AG04450 (cell line): ENCODE results near the gene CYS1. TPM values are rescaled to one million over a fixed set of nuclear protein-coding genes. Genes with fewer than 3 reads are reported as not detected.
"Not testable (repeated sequence)": the region's sequence is repeated elsewhere in the genome, so short reads cannot be mapped to it uniquely, and the experiment has no call there.

ENCODE experiments used
- CTCF ChIA-PET: fragments of 300-600, 350-600 bp; formaldehyde crosslinking; extraction: SDS; loops from one replicate; lab custom pipeline; 2022; ENCODE audit warnings: antibody characterized with exemption, inconsistent platforms; lab: Charles Lee
- POLR2A ChIA-PET: fragments of 350-600 bp; formaldehyde crosslinking; extraction: SDS; loops from one replicate; lab custom pipeline; 2021; ENCODE audit warnings: antibody characterized with exemption, inconsistent platforms; lab: Yijun Ruan, JAX
- DNase-seq: peaks from one replicate; pipeline ENCODE4 v3.0.0-alpha.2; 2011; ENCODE audit warnings: low read depth, low spot score
- H3K27ac ChIP-seq: one replicate; pipeline ENCODE4 v1.5.1; 2012; ENCODE audit warnings: low read depth, low read length, control low read depth
- H3K27me3 ChIP-seq: one replicate; pipeline ENCODE4 v1.6.0; 2012; ENCODE audit warnings: low read length; ENCODE audit not compliant: control insufficient read depth, insufficient read depth
- H3K4me3 ChIP-seq: 2 replicates; pipeline ENCODE4 v1.5.1; 2011; ENCODE audit warnings: mild to moderate bottlenecking, low read depth, low read length, control low read depth
- H3K9me3 ChIP-seq: 2 replicates; pipeline ENCODE4 v1.5.1; 2012; ENCODE audit warnings: low read length; ENCODE audit not compliant: control insufficient read depth, insufficient read depth
- polyA plus RNA-seq: library from polyadenylated mRNA; depleted of rRNA; stranded (reverse); fragments of >200 nt; gene quantifications from 2 replicates; pipeline ENCODE4 v1.2.3, GENCODE V29; 2011
- TF ChIP-seq, protein P1 (sequence below): IDR thresholded peaks from 2 replicates; pipeline ENCODE4 v1.5.1; 2011; ENCODE audit warnings: low read depth, low read length, control low read depth, inconsistent platforms

CYS1 gene
- polyA plus RNA-seq, 1 experiment: 0.12 TPM

DNA sequence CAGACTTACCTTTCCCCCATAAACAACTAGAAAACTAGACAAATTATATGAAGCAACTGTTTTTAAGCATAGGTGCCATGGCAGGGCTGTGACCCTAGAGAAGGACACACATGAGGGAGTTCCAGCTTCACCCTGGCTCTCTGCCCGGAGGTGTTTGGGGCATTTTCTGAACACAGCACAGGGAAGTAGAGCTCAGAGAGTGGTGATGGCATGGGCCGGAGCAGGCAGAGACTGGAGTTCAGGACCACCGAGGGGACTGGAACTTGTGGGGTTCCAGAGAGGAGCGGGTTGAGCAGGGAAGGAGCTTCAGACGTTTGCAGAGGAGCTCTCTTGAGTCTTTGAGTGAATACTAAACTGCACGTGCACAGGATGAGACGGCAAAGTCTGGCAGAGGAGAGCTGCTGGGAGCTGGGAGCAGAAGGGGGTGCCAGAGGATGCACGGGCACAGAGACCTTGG lies 63.4 kb downstream of the CYS1 start:
- TF ChIP-seq, protein P1, sequence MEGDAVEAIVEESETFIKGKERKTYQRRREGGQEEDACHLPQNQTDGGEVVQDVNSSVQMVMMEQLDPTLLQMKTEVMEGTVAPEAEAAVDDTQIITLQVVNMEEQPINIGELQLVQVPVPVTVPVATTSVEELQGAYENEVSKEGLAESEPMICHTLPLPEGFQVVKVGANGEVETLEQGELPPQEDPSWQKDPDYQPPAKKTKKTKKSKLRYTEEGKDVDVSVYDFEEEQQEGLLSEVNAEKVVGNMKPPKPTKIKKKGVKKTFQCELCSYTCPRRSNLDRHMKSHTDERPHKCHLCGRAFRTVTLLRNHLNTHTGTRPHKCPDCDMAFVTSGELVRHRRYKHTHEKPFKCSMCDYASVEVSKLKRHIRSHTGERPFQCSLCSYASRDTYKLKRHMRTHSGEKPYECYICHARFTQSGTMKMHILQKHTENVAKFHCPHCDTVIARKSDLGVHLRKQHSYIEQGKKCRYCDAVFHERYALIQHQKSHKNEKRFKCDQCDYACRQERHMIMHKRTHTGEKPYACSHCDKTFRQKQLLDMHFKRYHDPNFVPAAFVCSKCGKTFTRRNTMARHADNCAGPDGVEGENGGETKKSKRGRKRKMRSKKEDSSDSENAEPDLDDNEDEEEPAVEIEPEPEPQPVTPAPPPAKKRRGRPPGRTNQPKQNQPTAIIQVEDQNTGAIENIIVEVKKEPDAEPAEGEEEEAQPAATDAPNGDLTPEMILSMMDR: no peak
- ChIA-PET CTCF (interaction anchor here (1.4 kb wide), 1 partner anchor 33 kb away, joined by 8 read pairs; no protein-coding TSS in a partner anchor), POLR2A (no interaction called here)
- no peak for DNase-seq
- Histone ChIP-seq H3K4me3 (no peak overlapping the region), H3K27ac (no peak overlapping the region), H3K9me3 (peaks cover 56% of the 10 kb centered on the region), H3K27me3 (peaks cover 9% of the 10 kb centered on the region)

DNA sequence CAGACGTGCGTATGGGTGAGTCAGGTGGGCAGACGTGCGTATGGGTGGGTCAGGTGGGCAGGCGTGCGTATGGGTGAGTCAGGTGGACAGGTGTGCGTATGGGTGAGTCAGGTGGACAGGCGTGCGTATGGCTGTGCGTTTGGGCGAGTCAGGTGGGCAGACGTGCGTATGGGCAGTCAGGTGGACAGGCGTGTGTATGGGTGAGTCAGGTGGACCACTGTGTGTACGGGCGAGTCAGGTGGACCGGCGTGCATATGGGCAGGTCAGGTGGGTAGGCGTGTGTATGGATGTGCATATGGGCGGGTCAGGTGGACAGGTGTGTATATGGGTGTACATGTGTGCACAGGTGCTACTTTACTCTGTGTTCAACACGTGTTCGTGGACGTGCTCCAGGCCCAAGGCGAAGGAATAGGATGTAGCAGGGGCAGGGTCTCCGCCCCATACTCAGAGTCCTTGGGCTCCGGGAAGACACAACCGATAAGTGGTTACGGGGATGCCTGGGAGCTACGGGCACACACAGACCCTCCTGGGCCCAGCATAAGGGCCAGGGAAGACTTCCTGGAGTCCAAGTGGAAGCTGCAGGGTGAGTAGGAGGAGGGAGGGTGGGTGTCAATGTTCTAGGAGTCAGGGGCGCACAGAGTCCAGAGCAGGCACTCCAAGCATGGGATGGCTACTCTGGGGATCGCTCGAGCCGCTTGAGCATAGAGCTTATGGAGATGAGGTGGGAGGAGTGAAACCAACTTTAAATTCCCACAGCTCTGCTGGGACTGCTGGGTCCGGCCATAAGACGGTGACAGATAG lies 64.0 kb downstream of the CYS1 start:
- TF ChIP-seq, protein P1: no peak
- no peak overlapping the region for H3K27ac ChIP-seq
- CTCF ChIA-PET: interaction anchor here (1.4 kb wide), 1 partner anchor 32 kb away, joined by 8 read pairs; no protein-coding TSS in a partner anchor

DNA sequence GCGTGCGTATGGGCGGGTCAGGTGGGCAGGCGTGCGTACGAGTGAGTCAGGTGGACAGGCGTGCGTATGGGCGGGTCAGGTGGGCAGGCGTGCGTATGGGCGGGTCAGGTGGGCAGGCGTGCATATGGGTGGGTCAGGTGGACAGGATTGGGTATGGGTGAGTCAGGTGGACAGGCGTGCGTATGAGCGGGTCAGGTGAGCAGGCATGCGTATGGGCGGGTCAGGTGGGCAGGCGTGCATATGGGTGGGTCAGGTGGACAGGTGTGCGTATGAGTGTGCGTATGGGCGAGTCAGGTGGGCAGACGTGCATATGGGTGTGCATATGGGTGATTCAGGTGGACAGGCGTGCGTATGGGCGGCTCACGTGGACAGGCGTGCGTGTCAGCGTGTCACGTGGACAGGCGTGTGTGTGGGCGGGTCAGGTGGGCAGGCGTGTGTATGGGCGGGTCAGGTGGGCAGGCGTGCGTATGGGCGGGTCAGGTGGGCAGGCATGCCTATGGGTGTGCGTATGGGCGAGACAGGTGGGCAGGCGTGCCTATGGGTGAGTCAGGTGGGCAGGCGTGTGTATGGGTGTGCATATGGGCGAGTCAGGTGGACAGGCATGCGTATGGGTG lies 64.7 kb downstream of the CYS1 start:
- POLR2A ChIA-PET, CTCF ChIA-PET, DNase-seq, H3K4me3 ChIP-seq, H3K27ac ChIP-seq, H3K27me3 ChIP-seq: not testable (repeated sequence)
- peaks cover 63% of the 10 kb centered on the region for H3K9me3 ChIP-seq

More for the DNA sequence above, 64.0 kb downstream of the CYS1 start:
- H3K4me3 ChIP-seq: no peak overlapping the region
- H3K27me3 ChIP-seq: peaks cover 3% of the 10 kb centered on the region
- peaks cover 62% of the 10 kb centered on the region for H3K9me3 ChIP-seq
- POLR2A ChIA-PET: no interaction called here
- DNase-seq: no peak

DNA sequence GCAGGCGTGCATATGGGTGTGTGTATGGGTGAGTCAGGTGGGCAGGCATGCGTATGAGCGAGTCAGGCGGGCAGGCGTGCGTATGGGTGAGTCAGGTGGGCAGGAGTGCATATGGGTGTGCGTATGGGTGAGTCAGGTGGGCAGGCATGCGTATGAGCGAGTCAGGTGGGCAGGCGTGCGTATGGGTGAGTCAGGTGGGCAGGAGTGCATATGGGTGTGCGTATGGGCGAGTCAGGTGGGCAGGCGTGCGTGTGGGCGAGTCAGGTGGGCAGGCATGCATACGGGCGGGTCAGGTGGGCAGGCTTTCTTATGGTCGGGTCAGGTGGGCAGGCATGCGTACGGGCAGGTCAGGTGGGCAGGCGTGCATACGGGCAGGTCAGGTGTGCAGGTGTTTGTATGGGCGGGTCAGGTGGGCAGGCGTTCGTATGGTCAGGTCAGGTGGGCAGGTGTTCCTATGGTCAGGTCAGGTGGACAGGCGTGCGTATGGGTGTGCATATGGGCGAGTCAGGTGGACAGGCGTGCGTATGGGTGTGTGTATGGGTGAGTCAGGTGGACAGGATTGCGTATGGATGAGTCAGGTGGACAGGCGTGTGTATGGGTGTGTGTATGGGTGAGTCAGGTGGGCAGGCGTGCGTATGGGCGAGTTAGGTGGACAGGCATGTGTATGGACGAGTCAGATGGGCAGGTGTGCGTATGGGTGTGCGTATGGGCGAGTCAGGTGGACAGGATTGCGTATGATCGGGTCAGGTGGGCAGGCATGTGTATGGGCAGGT lies 65.6 kb downstream of the CYS1 start:
- ChIA-PET POLR2A (no interaction called here), CTCF (no interaction called here)
- Histone ChIP-seq H3K27ac (no peak overlapping the region), H3K27me3 (peaks cover 3% of the 10 kb centered on the region), H3K4me3 (no peak overlapping the region), H3K9me3 (peaks cover 66% of the 10 kb centered on the region)
- TF ChIP-seq, protein P1: no peak
- DNase-seq: no peak

DNA sequence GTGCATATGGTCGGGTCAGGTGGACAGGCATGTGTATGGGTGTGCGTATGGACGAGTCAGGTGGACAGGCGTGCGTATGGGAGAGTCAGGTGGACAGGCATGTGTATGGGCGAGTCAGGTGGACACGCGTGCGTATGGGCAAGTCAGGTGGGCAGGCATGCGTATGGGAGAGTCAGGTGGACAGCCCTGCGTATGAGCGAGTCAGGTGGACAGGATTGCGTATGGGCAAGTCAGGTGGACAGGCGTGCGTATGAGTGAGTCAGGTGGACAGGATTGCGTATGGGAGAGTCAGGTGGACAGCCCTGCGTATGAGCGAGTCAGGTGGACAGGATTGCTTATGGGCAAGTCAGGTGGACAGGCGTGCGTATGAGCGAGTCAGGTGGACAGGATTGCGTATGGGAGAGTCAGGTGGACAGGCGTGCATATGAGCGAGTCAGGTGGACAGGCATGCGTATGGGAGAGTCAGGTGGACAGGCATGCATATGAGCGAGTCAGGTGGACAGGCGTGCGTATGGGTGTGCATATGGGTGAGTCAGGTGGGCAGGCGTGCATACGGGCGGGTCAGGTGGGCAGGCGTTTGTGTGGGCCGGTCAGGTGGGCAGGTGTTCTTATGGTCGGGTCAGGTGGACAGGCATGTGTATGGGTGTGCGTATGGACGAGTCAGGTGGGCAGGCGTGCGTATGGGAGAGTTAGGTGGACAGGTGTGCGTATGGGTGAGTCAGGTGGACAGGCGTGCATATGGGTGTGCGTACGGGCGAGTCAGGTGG lies 66.4 kb downstream of the CYS1 start:
- POLR2A ChIA-PET, DNase-seq, H3K4me3 ChIP-seq, H3K27ac ChIP-seq, H3K27me3 ChIP-seq, CTCF ChIA-PET: not testable (repeated sequence)
- H3K9me3 ChIP-seq: peaks cover 69% of the 10 kb centered on the region
